ENCODE results near the gene CALML3.

The CALML3 gene

DNA sequence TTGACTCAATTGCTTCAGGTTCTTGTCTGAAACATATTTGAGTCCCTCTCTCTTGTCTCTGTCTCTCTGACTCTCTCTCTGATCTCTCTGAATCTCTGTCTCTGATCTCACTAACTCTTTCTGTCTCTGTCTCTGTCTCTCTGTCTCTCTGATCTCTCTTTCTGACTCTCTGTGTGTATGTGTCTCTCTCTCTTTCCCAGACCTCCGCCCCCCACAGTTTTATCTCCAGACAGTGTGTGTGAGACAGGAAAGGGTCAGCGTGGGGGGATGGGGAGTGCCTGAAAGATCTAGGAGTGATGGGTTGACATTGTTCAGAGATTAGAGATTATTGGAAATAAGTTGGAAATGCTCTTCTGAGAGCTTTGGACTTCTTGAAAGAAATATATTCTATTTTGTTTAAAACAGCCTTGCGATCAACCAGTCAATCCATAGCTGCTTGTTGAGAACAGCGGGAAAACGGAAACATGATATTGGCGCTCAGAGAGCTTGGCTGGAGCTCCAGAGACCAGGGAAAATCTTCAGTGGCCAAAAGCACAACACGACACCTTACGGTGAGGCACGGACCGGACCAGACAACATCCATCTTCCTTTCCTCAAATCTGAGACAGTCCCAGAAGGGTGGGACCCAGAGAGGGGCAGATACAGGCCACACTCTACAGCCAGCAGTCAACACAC is 35.5 kb downstream of the CALML3 start:
- TF ChIP-seq, protein P1, sequence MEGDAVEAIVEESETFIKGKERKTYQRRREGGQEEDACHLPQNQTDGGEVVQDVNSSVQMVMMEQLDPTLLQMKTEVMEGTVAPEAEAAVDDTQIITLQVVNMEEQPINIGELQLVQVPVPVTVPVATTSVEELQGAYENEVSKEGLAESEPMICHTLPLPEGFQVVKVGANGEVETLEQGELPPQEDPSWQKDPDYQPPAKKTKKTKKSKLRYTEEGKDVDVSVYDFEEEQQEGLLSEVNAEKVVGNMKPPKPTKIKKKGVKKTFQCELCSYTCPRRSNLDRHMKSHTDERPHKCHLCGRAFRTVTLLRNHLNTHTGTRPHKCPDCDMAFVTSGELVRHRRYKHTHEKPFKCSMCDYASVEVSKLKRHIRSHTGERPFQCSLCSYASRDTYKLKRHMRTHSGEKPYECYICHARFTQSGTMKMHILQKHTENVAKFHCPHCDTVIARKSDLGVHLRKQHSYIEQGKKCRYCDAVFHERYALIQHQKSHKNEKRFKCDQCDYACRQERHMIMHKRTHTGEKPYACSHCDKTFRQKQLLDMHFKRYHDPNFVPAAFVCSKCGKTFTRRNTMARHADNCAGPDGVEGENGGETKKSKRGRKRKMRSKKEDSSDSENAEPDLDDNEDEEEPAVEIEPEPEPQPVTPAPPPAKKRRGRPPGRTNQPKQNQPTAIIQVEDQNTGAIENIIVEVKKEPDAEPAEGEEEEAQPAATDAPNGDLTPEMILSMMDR (IDR thresholded peaks at IDR 0.05; ENCODE audit: low read depth, low read length): no peak
- DNase-seq (ENCODE audit: low read depth, low spot score): no peak
- in situ Hi-C loops (cut with HindIII; ENCODE audit: low sequenced_read_pairs): no loop called here
- H3K4me3 ChIP-seq (ENCODE audit: low read depth, low read length): no peak overlapping the region

DNA sequence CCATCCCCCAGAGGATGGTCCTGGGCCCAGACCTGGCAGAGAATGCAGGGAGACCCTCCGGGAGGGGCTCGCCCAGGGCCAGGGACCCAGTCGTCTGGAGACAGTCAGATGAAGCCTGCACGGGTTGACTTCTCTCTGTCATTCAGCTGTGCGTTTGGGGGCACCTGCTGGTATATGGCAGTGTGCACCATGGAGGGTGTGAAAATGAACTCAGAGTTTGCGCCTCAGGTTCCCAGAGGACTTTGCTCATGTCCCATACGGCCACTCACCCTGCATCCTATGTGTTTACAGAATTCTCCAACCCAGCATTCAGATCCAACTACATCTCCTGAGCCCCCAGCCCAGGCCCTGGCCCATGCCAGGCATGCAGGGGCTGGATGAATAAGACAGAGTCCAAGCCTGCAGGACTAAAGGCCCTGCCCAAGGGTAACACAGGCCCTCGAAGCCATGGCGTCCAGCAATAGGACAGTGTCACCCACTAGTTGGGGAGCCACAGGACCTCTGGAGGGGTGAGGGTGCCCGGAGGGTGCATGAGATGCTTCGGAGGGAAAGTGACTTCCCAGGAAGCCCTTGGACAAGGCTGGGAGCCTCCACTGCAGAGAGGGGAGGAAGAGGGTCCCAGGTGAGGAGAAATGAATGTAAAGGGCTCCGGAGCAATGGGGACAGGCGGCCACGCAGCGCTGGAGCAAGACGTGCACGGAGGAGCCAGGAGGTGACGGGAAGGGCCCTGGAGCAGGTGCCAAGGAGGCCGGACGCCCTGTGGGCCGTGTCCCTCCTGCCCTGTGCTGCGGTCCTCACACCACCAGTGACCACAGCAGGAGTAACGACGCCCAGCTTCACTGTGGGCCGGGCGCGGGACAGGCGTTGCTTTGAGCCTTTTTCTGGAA is 36.3 kb downstream of the CALML3 start:
- in situ Hi-C loops (cut with HindIII; ENCODE audit: low sequenced_read_pairs): no loop called here
- TF ChIP-seq, protein P1 (IDR thresholded peaks at IDR 0.05; ENCODE audit: low read depth, low read length): no peak
- DNase-seq (ENCODE audit: low read depth, low spot score): no peak
- H3K4me3 ChIP-seq (ENCODE audit: low read depth, low read length): no peak overlapping the region

DNA sequence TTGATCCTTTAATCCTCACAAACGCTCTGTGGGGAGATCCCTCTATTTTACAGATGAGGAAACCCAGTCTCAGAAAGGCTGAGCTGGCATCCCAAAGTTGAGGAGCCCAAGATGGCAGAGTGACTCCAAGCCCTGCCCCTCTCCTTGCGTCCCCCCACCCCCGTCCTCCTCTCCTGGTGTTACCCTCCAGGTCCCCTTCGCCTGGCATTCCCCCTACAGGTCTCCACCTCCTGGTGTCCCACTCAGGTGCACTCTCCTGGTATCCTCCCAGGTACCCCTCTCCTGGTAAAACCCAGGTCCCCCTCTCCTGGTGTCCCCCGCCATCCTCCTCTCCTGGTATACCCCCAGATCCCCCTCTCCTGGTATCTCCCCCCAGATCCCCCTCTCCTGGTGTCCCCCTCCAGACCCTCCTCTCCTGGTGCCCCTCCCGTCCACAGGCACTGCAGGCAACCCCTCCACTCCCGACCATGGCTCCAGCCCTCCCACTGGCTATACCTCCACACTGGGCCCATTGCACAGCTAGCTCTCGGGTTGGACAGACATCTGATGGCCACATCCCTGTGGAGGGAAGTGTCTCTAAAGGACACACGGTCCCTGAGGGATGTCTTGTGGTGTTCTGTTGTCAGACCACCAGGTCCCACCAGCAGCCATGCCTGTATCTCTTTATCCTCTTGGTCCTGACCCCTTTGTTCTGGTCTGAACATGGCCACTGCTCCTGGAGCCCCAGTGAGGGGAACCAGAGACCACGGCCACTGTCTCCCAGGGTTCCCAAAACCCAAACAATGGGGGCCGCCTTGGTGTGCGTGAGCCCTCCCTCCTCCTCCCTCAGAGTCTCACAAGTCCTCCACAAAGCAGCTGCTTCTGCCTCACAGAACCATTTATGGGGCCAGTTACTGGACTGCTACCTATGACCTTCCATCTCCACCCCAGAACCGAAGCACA is 37.2 kb downstream of the CALML3 start:
- in situ Hi-C loops (cut with HindIII; ENCODE audit: low sequenced_read_pairs): no loop called here
- no peak for DNase-seq (ENCODE audit: low read depth, low spot score)
- no peak overlapping the region for H3K4me3 ChIP-seq (ENCODE audit: low read depth, low read length)
- TF ChIP-seq, protein P1 (IDR thresholded peaks at IDR 0.05; ENCODE audit: low read depth, low read length): no peak

DNA sequence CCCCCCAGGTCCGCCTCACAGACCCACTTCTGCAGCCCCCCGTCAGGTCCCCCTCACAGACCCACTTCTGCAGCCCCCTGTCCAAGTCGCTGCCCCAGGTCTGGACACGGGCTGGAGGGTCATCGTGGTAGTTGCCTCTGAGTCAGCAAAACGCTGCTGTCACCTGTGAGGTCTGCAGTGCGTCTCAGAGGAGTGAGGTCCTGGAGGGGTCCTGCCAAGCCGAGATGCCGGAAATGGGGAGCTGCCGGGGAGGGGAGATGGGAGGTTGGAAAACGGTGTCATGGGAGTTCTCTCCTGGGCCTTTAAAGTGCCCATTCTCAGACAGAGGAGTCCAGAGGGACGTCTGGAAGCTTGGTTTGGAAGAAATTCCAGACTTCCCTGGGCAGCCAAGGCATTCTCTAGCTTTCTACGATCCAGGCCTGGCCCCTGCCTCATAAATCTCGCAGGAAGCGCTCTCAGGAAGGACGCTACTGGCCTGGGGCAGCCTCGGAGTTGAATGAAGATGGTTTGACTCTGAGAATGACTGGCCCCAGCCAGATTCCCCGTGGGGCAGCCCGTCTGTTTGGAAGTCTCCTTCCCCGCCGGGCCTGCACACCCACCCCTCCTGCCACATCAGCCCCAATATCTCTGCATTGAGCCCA is 38.7 kb downstream of the CALML3 start:
- DNase-seq (ENCODE audit: low read depth, low spot score): no peak
- H3K4me3 ChIP-seq (ENCODE audit: low read depth, low read length): no peak overlapping the region
- in situ Hi-C loops (cut with HindIII; ENCODE audit: low sequenced_read_pairs): no loop called here
- TF ChIP-seq, protein P1 (IDR thresholded peaks at IDR 0.05; ENCODE audit: low read depth, low read length): no peak

DNA sequence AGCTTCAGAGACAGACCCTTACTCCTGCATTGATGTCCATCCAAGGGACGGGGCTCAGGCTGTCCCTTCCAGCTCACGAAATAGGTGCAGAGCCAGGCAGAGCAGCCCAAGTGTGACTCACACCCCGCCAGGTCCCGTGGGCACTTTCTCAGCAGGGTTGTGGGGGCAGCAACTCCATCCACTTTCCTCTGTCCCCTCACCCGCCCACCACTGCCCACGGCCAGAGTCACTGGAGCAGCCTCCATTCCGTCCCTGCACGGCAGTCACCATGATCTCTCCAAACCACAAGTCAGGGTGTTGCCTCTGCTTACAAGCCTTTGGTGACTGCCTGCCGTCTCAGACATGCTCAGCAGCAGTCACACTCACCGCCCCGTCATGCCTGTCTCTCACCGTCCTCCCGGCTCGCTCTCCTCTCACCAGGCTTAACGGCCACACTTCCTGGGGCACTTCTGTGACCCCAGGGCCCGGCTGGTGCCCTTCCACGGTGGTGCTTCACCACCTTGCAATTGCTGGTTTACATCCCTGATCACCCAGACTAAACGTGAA is 39.3 kb downstream of the CALML3 start:
- peak; percentile 35 for DNase-seq (ENCODE audit: low read depth, low spot score)
- TF ChIP-seq, protein P1 (IDR thresholded peaks at IDR 0.05; ENCODE audit: low read depth, low read length): no peak
- no peak overlapping the region for H3K4me3 ChIP-seq (ENCODE audit: low read depth, low read length)
- in situ Hi-C loops (cut with HindIII; ENCODE audit: low sequenced_read_pairs): no loop called here
